ENCODE results near the gene UNG.

Gene UNG

DNA sequence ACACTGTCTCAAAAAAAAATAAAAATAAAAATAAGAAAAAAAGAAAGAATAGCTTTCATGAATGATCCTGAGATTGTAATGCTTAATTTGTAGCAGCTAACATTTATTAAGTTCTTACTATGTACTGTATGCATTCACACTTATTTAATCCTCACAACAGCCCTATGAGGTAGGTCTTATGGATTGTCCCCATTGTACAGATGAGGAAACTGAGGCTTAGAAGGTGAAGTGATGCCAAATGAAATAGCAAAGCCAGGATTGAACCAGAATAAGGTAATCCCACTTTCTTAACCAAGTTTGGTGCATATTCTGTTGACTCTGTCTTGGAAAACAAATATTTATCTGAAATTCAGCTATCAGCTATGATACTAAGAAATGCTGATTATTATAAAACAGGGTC is 42.9 kb upstream of the UNG start:
- peaks cover 0 to 19% (median 13%) of the 10 kb centered on the region in 4 donors for H3K4me1 ChIP-seq
- intact Hi-C loops (cut with DNase I; ENCODE audit: low total_unique reads) = no loop called here
- peaks cover 4 to 25% (median 4%) of the 10 kb centered on the region in 3 donors for H3K36me3 ChIP-seq
- H3K27me3 ChIP-seq = no peaks in the 10 kb centered on the region
- TF ChIP-seq, protein P1, sequence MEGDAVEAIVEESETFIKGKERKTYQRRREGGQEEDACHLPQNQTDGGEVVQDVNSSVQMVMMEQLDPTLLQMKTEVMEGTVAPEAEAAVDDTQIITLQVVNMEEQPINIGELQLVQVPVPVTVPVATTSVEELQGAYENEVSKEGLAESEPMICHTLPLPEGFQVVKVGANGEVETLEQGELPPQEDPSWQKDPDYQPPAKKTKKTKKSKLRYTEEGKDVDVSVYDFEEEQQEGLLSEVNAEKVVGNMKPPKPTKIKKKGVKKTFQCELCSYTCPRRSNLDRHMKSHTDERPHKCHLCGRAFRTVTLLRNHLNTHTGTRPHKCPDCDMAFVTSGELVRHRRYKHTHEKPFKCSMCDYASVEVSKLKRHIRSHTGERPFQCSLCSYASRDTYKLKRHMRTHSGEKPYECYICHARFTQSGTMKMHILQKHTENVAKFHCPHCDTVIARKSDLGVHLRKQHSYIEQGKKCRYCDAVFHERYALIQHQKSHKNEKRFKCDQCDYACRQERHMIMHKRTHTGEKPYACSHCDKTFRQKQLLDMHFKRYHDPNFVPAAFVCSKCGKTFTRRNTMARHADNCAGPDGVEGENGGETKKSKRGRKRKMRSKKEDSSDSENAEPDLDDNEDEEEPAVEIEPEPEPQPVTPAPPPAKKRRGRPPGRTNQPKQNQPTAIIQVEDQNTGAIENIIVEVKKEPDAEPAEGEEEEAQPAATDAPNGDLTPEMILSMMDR (IDR thresholded peaks at IDR 0.05) = no peak
- H3K4me3 ChIP-seq = no peak overlapping the region
- H3K9me3 ChIP-seq = no peaks in the 10 kb centered on the region
- DNase-seq = no peak
- H3K27ac ChIP-seq = no peak overlapping the region

DNA sequence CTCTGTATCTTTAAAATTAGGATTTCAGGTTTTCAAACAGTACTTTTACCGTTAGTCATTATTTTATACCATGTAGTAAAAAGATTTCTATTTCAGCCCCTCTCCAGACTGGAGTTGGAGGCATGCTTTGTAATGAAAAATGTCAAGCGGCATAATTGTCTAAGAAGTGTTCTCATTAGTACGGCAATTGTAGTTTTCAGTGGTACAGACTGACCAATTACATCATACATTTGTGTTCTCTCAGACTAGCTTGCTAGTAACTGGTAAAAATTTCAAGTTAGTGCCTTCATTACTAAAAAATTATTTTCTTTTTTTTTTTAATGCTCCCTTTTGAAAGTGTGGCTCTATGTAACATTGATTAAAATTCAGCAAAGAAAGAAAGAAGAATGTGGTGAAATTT is 40.5 kb upstream of the UNG start:
- TF ChIP-seq, protein P1 (IDR thresholded peaks at IDR 0.05) = no peak
- H3K27me3 ChIP-seq = no peaks in the 10 kb centered on the region
- intact Hi-C loops (cut with DNase I; ENCODE audit: low total_unique reads) = no loop called here
- no peak overlapping the region for H3K27ac ChIP-seq
- no peak for DNase-seq
- peaks cover 0 to 16% (median 13%) of the 10 kb centered on the region in 4 donors for H3K4me1 ChIP-seq
- H3K9me3 ChIP-seq = no peaks in the 10 kb centered on the region
- no peak overlapping the region for H3K4me3 ChIP-seq
- peaks cover 4 to 48% (median 24%) of the 10 kb centered on the region in 3 donors for H3K36me3 ChIP-seq

DNA sequence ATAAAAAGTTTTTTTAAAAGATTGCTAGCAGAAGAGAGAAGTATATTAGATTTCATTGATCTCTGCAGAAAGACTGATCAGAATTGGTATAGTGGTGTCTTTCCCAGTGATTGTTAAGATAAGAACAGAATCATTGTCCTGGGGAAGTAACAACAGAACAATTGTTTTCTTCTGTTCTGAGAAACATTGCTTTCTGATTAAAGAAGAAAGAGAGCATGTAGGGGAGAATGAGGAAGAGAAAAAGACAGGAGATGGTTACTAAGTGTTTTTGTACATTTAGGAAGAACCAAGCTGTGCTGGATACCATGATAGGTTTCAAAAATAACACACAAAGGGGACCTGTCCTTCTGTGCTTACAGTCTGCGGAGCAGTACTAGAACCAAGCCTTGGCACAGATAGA is 40.0 kb upstream of the UNG start:
- intact Hi-C loops (cut with DNase I; ENCODE audit: low total_unique reads) = no loop called here
- DNase-seq = no peak
- Histone ChIP-seq H3K36me3 (peaks cover 4 to 53% (median 26%) of the 10 kb centered on the region in 3 donors), H3K4me1 (peaks cover 0 to 15% (median 13%) of the 10 kb centered on the region in 4 donors), H3K4me3 (no peak overlapping the region), H3K27ac (no peak overlapping the region), H3K9me3 (no peaks in the 10 kb centered on the region), H3K27me3 (no peaks in the 10 kb centered on the region)
- TF ChIP-seq, protein P1 (IDR thresholded peaks at IDR 0.05) = no peak

DNA sequence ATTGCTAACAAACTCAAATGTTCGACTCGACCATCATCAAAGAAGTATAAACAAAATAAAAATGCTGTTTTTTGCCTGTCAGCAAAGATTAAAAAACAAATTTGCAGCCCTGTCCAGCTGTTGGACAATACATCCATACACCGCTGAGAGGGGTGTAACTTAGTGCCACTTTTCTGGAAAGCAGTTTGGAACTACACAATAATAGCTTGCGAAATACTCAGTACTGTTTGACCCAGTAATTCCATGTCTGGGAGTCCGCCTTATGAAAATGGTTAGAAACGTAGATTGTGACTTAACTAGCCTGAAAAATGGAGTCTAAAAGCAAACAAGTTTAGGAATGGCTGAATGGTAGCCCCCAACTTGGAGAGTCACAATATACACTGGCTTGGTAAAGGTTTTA is 38.6 kb upstream of the UNG start:
- Histone ChIP-seq H3K4me3 (no peak overlapping the region), H3K36me3 (peaks cover 4 to 66% (median 33%) of the 10 kb centered on the region in 3 donors), H3K4me1 (peaks cover 0 to 7% (median 5%) of the 10 kb centered on the region in 4 donors), H3K27me3 (no peaks in the 10 kb centered on the region), H3K27ac (no peak overlapping the region), H3K9me3 (no peaks in the 10 kb centered on the region)
- DNase-seq = no peak
- TF ChIP-seq, protein P1 (IDR thresholded peaks at IDR 0.05) = no peak
- intact Hi-C loops (cut with DNase I; ENCODE audit: low total_unique reads) = no loop called here

DNA sequence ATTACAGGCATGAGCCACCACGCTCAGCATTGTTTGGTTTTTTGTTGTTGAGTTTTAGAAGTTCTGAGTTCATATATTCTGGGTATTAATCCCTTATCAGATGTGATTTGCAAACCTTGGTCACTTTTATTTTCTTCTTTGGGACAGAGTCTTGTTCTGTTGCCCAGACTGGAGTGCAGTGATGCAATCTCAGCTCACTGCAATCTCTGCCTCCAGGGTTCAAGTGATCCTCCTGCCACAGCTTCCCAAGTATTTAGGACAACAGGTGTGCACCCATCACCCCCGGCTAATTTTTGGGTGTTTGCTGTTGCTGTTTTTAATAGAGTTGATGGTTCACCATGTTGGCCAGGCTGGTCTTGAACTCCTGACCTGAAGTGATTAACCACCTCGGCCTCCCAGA is 33.3 kb upstream of the UNG start:
- Histone ChIP-seq H3K36me3 (peaks cover 19 to 88% (median 53%) of the 10 kb centered on the region in 3 donors), H3K27me3 (no peaks in the 10 kb centered on the region), H3K9me3 (no peaks in the 10 kb centered on the region), H3K27ac (no peak overlapping the region), H3K4me1 (no peaks in the 10 kb centered on the region), H3K4me3 (no peak overlapping the region)
- DNase-seq = no peak
- TF ChIP-seq, protein P1 (IDR thresholded peaks at IDR 0.05) = no peak
- intact Hi-C loops (cut with DNase I; ENCODE audit: low total_unique reads) = no loop called here
